Mesothelial cell of epicardium (in vitro differentiated cells): Measurements from ENCODE around the gene FGFRL1. TPM values are rescaled to one million over a fixed set of nuclear protein-coding genes. Genes with fewer than 3 reads are reported as not detected.

Source experiments
- DNase-seq, 2 experiments: peaks; one replicate each; pipeline ENCODE4 v3.0.0; 2021; ENCODE audit warnings: low spot score in 2 of 2; ENCODE audit not compliant: unreplicated experiment in 2 of 2
- H3K27ac Mint-ChIP-seq: 2 replicates; pipeline ENCODE4 v1.8.0; 2021; ENCODE audit warnings: mixed read lengths
- H3K27me3 Mint-ChIP-seq: 2 replicates; pipeline ENCODE4 v1.8.0; 2021; ENCODE audit warnings: low read depth, mixed read lengths
- H3K36me3 Mint-ChIP-seq: 2 replicates; pipeline ENCODE4 v1.8.0; 2021; ENCODE audit warnings: mixed read lengths
- H3K4me1 Mint-ChIP-seq: 2 replicates; pipeline ENCODE4 v1.8.0; 2021; ENCODE audit warnings: mixed read lengths
- H3K4me3 Mint-ChIP-seq: 2 replicates; pipeline ENCODE4 v1.8.0; 2021; ENCODE audit warnings: mild to moderate bottlenecking, moderate library complexity, mixed read lengths
- H3K9me3 Mint-ChIP-seq: 2 replicates; pipeline ENCODE4 v1.8.0; 2021; ENCODE audit warnings: mixed read lengths
- total RNA-seq: library from RNA; stranded (reverse); gene quantifications from 3 replicates; pipeline ENCODE4 v1.2.1, GENCODE V29; 2021
- TF ChIP-seq, protein P1 (sequence below): fragments of 200-600 bp; sonication (generic); IDR thresholded peaks from one replicate; pipeline ENCODE4 v1.5.0; 2021; ENCODE audit warnings: antibody characterized with exemption; ENCODE audit not compliant: unreplicated experiment

Gene FGFRL1
- total RNA-seq, 1 donor from 2014 or later, result 37.4 TPM

DNA sequence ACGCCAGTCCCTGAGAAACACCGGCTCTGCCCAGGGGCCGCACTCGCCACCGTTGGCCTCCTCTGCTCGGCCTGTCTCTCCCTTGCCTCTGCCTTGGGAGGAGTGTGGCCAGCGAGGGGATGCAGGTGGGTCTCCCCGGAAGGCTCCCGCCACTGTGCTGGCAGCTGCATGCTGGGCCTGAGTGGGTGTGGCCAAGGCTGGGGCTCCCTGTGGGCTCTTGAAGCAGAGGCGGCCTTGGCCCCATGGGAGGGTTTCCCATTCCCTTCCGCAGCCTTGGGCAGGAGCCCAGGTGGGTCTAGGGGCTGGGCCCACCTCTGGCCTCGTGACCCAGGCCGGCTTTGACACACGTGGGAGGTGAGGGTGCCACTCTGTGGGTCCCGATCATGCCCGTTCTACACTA, 19.1 kb downstream of the FGFRL1 start:
- no peak for DNase-seq
- Mint-ChIP-seq H3K4me1 (no peaks in the 10 kb centered on the region), H3K9me3 (no peaks in the 10 kb centered on the region), H3K36me3 (peaks cover under 1% of the 10 kb centered on the region), H3K27me3 (no peaks in the 10 kb centered on the region), H3K27ac (no peak overlapping the region), H3K4me3 (no peak overlapping the region)
- TF ChIP-seq, protein P1, sequence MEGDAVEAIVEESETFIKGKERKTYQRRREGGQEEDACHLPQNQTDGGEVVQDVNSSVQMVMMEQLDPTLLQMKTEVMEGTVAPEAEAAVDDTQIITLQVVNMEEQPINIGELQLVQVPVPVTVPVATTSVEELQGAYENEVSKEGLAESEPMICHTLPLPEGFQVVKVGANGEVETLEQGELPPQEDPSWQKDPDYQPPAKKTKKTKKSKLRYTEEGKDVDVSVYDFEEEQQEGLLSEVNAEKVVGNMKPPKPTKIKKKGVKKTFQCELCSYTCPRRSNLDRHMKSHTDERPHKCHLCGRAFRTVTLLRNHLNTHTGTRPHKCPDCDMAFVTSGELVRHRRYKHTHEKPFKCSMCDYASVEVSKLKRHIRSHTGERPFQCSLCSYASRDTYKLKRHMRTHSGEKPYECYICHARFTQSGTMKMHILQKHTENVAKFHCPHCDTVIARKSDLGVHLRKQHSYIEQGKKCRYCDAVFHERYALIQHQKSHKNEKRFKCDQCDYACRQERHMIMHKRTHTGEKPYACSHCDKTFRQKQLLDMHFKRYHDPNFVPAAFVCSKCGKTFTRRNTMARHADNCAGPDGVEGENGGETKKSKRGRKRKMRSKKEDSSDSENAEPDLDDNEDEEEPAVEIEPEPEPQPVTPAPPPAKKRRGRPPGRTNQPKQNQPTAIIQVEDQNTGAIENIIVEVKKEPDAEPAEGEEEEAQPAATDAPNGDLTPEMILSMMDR, result no peak

GRCh38 chr4:1031346-1031745, 19.9 kb downstream of the FGFRL1 start:
- Mint-ChIP-seq H3K36me3 (no peaks in the 10 kb centered on the region), H3K4me3 (no peak overlapping the region), H3K27me3 (no peaks in the 10 kb centered on the region), H3K4me1 (no peaks in the 10 kb centered on the region), H3K9me3 (no peaks in the 10 kb centered on the region), H3K27ac (no peak overlapping the region)
- TF ChIP-seq, protein P1, result no peak
- no peak for DNase-seq

GRCh38 chr4:1031956-1032795, 20.8 kb downstream of the FGFRL1 start:
- Mint-ChIP-seq H3K4me3 (no peak overlapping the region), H3K4me1 (no peaks in the 10 kb centered on the region), H3K36me3 (no peaks in the 10 kb centered on the region), H3K27me3 (no peaks in the 10 kb centered on the region), H3K9me3 (no peaks in the 10 kb centered on the region), H3K27ac (no peak overlapping the region)
- DNase-seq, result no peak
- TF ChIP-seq, protein P1, result no peak

DNA sequence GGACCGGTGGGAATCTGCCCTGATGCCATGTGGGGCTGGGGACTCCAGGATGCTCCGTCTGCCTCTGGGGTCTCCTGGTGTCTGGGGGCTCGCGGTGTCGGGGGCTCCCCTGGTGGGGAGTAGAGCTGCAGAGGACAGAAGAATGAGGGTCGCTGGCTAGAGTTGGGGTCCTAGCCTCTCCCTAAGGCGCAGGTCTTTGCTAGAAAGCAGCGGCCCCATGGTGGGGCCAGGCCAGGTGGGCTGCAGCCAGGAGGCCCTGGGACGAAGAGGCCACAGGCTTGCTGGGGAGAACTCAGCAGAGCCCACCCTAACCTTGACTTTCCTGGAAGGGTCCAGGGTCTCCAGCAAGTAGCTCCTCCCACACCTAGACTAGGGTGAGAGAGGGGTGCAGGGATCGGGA, 21.4 kb downstream of the FGFRL1 start:
- Mint-ChIP-seq H3K9me3 (no peaks in the 10 kb centered on the region), H3K4me1 (no peaks in the 10 kb centered on the region), H3K4me3 (no peak overlapping the region), H3K27me3 (no peaks in the 10 kb centered on the region), H3K27ac (no peak overlapping the region), H3K36me3 (no peaks in the 10 kb centered on the region)
- TF ChIP-seq, protein P1, result no peak
- no peak for DNase-seq

DNA sequence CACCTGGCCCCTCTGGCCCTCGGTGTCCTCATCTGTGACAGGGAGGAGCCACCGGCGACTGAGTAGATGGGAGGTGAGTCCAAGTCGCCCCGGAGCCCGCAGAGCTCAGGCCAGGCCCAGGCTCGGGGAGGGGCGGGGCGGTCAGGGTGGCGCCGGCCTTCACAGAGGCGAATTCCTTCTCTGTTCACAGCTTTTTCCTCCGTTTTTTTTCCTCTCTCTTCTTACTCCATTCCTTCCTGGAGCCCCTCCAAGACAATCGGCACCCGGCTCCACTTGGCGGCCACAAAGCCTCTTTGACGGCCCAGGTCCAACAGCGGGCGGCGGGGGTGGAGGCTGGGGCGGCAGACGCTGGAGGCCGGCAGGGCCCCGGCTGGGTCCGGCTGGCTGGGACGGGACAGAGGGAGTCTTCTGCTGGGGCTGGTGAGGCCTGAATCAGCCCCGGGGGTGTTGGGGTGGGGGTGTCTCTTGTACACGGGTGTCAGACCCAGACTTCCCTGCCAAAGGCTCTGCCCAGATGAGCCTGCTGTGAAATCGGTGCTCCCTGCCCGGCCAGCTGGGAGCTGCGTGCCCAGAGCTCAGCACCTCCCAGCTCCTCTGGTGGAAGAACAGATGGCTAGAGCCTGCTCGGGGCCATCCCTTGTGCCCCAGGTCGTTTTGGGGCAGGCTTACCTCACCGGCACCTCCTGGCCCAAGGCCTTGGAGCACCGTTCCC, 22.6 kb downstream of the FGFRL1 start:
- no peaks in the 10 kb centered on the region for H3K36me3 Mint-ChIP-seq
- H3K4me1 Mint-ChIP-seq, result peaks cover 5% of the 10 kb centered on the region
- H3K9me3 Mint-ChIP-seq, result no peaks in the 10 kb centered on the region
- TF ChIP-seq, protein P1, result no peak
- no peak for DNase-seq
- H3K4me3 Mint-ChIP-seq, result no peak overlapping the region
- no peaks in the 10 kb centered on the region for H3K27me3 Mint-ChIP-seq
- no peak overlapping the region for H3K27ac Mint-ChIP-seq
